HCT116 (cell line): Measurements from ENCODE around the gene DBN1. TPM values are rescaled to one million over a fixed set of nuclear protein-coding genes. Genes with fewer than 3 reads are reported as not detected.

ENCODE experiments used
- ATAC-seq: fragments of 200-7000 bp; cut with Tn5 transposase; 2 replicates; pipeline ENCODE4 v1.9.1; 2020; ENCODE audit warnings: mild to moderate bottlenecking, moderate library complexity
- BruUV-seq: library from RNA; stranded (reverse); fragments of 400-500 nt; replicated peaks from 2 replicates; lab custom pipeline; 2021; lab: Mats Ljungman, UMichigan
- CTCF ChIA-PET: fragments of 300-600 bp; sonication (Branson Sonifier 250); formaldehyde crosslinking; loops from one replicate; lab custom pipeline; 2021; ENCODE audit warnings: antibody characterized with exemption; lab: Charles Lee
- POLR2A ChIA-PET: fragments of 300-600, 350-600 bp; sonication (Branson Sonifier 250); formaldehyde crosslinking; loops from one replicate; lab custom pipeline; 2021; ENCODE audit warnings: antibody characterized with exemption; lab: Charles Lee
- RAD21 ChIA-PET, 2 experiments: fragments of 300-600 bp; sonication (Branson Sonifier 250); formaldehyde crosslinking; loops; one replicate each; lab custom pipeline; 2023; ENCODE audit warnings: low total read pairs in 2 of 2; ENCODE audit not compliant: uncharacterized antibody in 2 of 2, unreplicated experiment in 2 of 2, low non-redundant PET in 1 of 2; lab: Charles Lee
- DNase-seq: peaks from one replicate; pipeline ENCODE4 v3.0.0-alpha.2; 2010; ENCODE audit warnings: low read depth, low spot score
- H2AFZ ChIP-seq: fragments of 200-600 bp; shearing (Covaris generic), sonication (generic); 2 replicates; pipeline ENCODE4 v1.6.1; 2017; ENCODE audit warnings: low read depth, mixed run types, mixed read lengths, antibody characterized with exemption, low read length; ENCODE audit not compliant: poor library complexity, severe bottlenecking
- H3K27ac ChIP-seq: 2 replicates; pipeline ENCODE4 v1.5.1; 2012; ENCODE audit warnings: low read depth, low read length
- H3K27me3 ChIP-seq: fragments of 200-600 bp; sonication (generic); 2 replicates; pipeline ENCODE4 v1.6.1; 2016; ENCODE audit warnings: mixed run types, low read length, mixed read lengths; ENCODE audit not compliant: insufficient read depth
- H3K36me3 ChIP-seq, 2 experiments: fragments of 200-500 bp in 1 of 2; fragments of 200-600 bp in 1 of 2; sonication (Bioruptor generic) in 1 of 2; sonication (generic) in 1 of 2; 2 replicates each; pipeline versions ENCODE4 v1.5.1 to v1.6.1; 2014 to 2016; ENCODE audit warnings: low read length in 2 of 2, inconsistent platforms in 1 of 2, mixed read lengths in 1 of 2, mixed run types in 1 of 2; ENCODE audit not compliant: insufficient read depth in 2 of 2, control insufficient read depth in 1 of 2
- H3K4me1 ChIP-seq, 2 experiments: fragments of 200-600 bp in 1 of 2; sonication (generic) in 1 of 2; 2 replicates each; pipeline versions ENCODE4 v1.5.1 to v1.6.1; 2012 to 2017; ENCODE audit warnings: low read length in 2 of 2, inconsistent platforms in 1 of 2, mild to moderate bottlenecking in 1 of 2, mixed read lengths in 1 of 2, mixed run types in 1 of 2, moderate library complexity in 1 of 2; ENCODE audit not compliant: insufficient read depth in 2 of 2, control insufficient read depth in 1 of 2
- H3K4me2 ChIP-seq: fragments of 200-600 bp; sonication (generic); 2 replicates; pipeline ENCODE4 v1.6.1; 2017; ENCODE audit warnings: mixed run types, low read length, mixed read lengths
- H3K4me3 ChIP-seq, 2 experiments: fragments of 200-600 bp in 1 of 2; sonication (generic) in 1 of 2; replicated peaks in 1 of 2; 2 replicates each; pipeline ENCODE4 v1.5.1; 2011 to 2016; ENCODE audit warnings: low read length in 2 of 2, control low read depth in 1 of 2, low read depth in 1 of 2, mild to moderate bottlenecking in 1 of 2, mixed read lengths in 1 of 2, mixed run types in 1 of 2
- H3K79me2 ChIP-seq: fragments of 200-600 bp; sonication (generic); 2 replicates; pipeline ENCODE4 v1.6.1; 2017; ENCODE audit warnings: mild to moderate bottlenecking, mixed run types, low read length, moderate library complexity, mixed read lengths; ENCODE audit not compliant: insufficient read depth
- H3K9ac ChIP-seq: fragments of 200-600 bp; sonication (generic); 2 replicates; pipeline ENCODE4 v1.6.1; 2016; ENCODE audit warnings: low read length, mixed read lengths
- H3K9me2 ChIP-seq: fragments of 200-600 bp; sonication (generic), shearing (Covaris generic); 2 replicates; pipeline ENCODE4 v1.6.1; 2017; ENCODE audit warnings: mixed run types, mild to moderate bottlenecking, moderate library complexity; ENCODE audit not compliant: insufficient read depth
- H3K9me3 ChIP-seq, 2 experiments: fragments of 200-500 bp in 1 of 2; fragments of 200-600 bp in 1 of 2; sonication (Bioruptor generic) in 1 of 2; sonication (generic) in 1 of 2; 2 replicates each; pipeline ENCODE4 v1.6.1; 2014 to 2017; ENCODE audit warnings: low read length in 2 of 2, mixed read lengths in 2 of 2, inconsistent platforms in 1 of 2, low read depth in 1 of 2, mild to moderate bottlenecking in 1 of 2, mixed run types in 1 of 2, moderate library complexity in 1 of 2; ENCODE audit not compliant: control insufficient read depth in 1 of 2, insufficient read depth in 1 of 2
- H4K20me1 ChIP-seq: fragments of 200-600 bp; sonication (generic), shearing (Covaris generic); 2 replicates; pipeline ENCODE4 v1.6.1; 2017; ENCODE audit warnings: mixed run types, mild to moderate bottlenecking, moderate library complexity; ENCODE audit not compliant: insufficient read depth
- EZH2 ChIP-seq: fragments of 200-600 bp; sonication (generic); IDR thresholded peaks from 2 replicates; pipeline ENCODE4 v1.6.1; 2017; ENCODE audit warnings: antibody characterized with exemption, mixed run types
- POLR2AphosphoS5 ChIP-seq: IDR thresholded peaks from 2 replicates; pipeline ENCODE4 v1.6.1; 2011; ENCODE audit warnings: mild to moderate bottlenecking, low read depth, low read length, moderate library complexity
- RAD21 ChIP-seq: IDR thresholded peaks from 2 replicates; pipeline ENCODE4 v1.6.1; 2012; ENCODE audit warnings: low read depth, mild to moderate bottlenecking
- SP1 ChIP-seq: IDR thresholded peaks from 2 replicates; pipeline ENCODE4 v1.6.1; 2012; ENCODE audit warnings: low read depth
- YY1 ChIP-seq: IDR thresholded peaks from 2 replicates; pipeline ENCODE4 v1.6.1; 2011; ENCODE audit warnings: low read length, low read depth, moderate library complexity, mild to moderate bottlenecking; ENCODE audit not compliant: insufficient replicate concordance; ENCODE audit errors: extremely low read depth
- ZNF274 ChIP-seq: fragments of 200-500 bp; sonication (Bioruptor generic); IDR thresholded peaks from 2 replicates; pipeline ENCODE4 v1.6.1; 2014; ENCODE audit warnings: mild to moderate bottlenecking, low read depth, low read length, inconsistent platforms
- intact Hi-C: fragments of 100-400 bp; cut with micrococcal nuclease; formaldehyde crosslinking; loops from 2 replicates; pipeline ENCODE4 v1.10.0; 2022
- total RNA-seq: library from RNA; stranded (reverse); gene quantifications from one replicate; pipeline ENCODE4 v1.2.1, GENCODE V29; 2021; ENCODE audit not compliant: unreplicated experiment
- TF ChIP-seq, protein P1 (sequence below): IDR thresholded peaks from 2 replicates; pipeline ENCODE4 v1.6.1; 2012
- TF ChIP-seq, protein P2 (sequence below): IDR thresholded peaks from 2 replicates; pipeline ENCODE4 v1.6.1; 2011; ENCODE audit warnings: mild to moderate bottlenecking, low read length, moderate library complexity; ENCODE audit not compliant: insufficient replicate concordance; ENCODE audit errors: extremely low read depth
- TF ChIP-seq, protein P3 (sequence below), 3 experiments: fragments of 200-600 bp in 1 of 3; sonication (generic) in 1 of 3; IDR thresholded peaks in 2 of 3; conservative IDR thresholded peaks in 1 of 3; 2 replicates each; pipeline ENCODE4 v1.5.1; 2012 to 2017; ENCODE audit warnings: low read depth in 2 of 3, low read length in 2 of 3, antibody characterized with exemption in 1 of 3, borderline replicate concordance in 1 of 3, control low read depth in 1 of 3, mild to moderate bottlenecking in 1 of 3, mixed read lengths in 1 of 3, mixed run types in 1 of 3, moderate library complexity in 1 of 3; ENCODE audit not compliant: insufficient read depth in 1 of 3
- TF ChIP-seq, protein P4 (sequence below): IDR thresholded peaks from 2 replicates; pipeline ENCODE4 v1.6.1; 2012

Gene DBN1
- total RNA-seq, 1 experiment from 2014 or later = 144 TPM

DNA sequence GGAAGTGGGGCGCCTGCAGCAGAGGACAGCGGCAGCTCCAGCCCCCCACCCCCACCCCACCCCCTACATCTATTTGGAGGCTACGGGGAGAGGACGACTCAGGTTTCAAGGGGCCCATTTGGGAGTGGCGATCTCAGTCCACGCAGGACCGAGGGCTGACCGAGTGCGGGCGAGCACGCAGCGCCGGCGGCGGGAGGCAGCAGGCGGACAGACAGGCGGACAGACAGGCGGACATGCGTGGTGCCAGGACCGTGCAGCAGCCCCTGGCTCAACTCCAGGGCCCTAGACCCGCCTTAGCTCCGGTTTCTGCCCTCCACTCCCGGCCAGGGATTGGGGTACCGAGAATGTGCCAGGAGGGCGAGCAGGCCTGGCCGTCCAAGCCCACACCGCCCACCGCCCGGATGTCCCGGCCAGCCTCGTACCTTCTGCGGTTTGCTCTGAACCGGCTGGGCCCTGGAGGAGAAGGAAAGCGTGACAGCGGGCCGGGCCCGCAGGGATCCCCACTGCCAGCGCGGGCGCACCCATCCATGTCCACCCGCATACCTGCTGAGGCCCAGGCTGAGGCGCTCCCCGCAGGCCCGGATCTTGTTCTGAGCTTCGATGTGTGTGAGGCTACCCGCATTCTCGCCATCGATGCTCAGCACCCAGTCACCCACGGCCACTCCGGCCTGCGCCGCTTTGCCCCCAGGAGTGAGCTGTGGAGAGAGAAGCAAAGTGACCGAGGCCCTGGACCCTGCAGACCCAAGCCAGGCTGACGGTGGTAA lies 18.7 kb upstream of the DBN1 start:
- no TSS peak for BruUV-seq
- DNase-seq (no peak), ATAC-seq (no peak)
- Histone ChIP-seq H3K4me2 (no peak overlapping the region), H3K27ac (peak overlapping the region; percentile 96; the same call in 1 of the 2 replicates), H3K79me2 (peaks cover 67% of the 10 kb centered on the region), H3K9me3 (no peaks in the 10 kb centered on the region), H3K4me1 (peaks cover 31 to 58% of the 10 kb centered on the region in 2 experiments), H3K4me3 (no peak overlapping the region), H3K9me2 (no peaks in the 10 kb centered on the region), H2AFZ (no peak overlapping the region), H3K27me3 (no peaks in the 10 kb centered on the region), H4K20me1 (peaks cover 11% of the 10 kb centered on the region; the same call in 1 of the 2 replicates), H3K36me3 (peaks cover 14 to 43% of the 10 kb centered on the region in 2 experiments; a peak in 3 of 4 replicates), H3K9ac (no peak overlapping the region)
- ChIA-PET POLR2A (interaction anchor here (6.4 kb wide), 1 partner anchor 13 kb away, joined by 54 read pairs; no protein-coding TSS in a partner anchor), RAD21 (no interaction called here), CTCF (interaction anchor here (0.6 to 1.3 kb wide), 3 partner anchors 9 to 184 kb away, joined by 3 read pairs; no protein-coding TSS in a partner anchor)
- TF ChIP-seq, protein P1, sequence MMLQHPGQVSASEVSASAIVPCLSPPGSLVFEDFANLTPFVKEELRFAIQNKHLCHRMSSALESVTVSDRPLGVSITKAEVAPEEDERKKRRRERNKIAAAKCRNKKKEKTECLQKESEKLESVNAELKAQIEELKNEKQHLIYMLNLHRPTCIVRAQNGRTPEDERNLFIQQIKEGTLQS = no peak
- 0 out of 2 replicates have a peak, but pooled peaks have one; percentile 5 for TF ChIP-seq POLR2AphosphoS5
- intact Hi-C loops = no loop called here

DNA sequence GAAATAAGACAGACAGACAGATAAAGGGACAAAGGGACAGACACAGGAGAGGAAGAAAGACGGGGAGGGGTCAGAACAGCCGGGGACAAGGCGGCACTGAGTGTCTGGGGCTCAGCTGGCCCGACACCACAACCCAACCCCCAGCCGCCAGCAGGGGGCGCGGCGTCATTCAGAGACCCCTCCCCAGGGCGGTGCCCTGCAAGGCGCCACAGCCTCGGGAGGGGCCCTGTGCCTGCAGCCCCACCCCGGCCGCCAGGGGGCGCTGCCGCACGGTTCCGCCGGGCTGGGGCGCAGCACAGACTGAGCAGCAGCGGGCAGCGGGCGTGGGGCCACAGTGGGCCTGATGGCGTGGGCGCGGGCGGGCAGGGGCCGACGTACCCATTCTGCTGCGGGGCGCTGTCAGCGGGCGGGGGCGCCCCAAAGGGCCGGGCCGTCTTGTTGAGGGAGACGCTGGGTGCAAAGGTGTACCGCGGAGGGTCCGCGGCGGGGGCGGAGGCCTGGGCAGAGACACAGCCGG lies 18.1 kb upstream of the DBN1 start:
- Histone ChIP-seq H3K79me2 (peaks cover 62% of the 10 kb centered on the region), H3K9me3 (no peaks in the 10 kb centered on the region), H3K4me1 (peaks cover 31 to 57% of the 10 kb centered on the region in 2 experiments), H3K27me3 (no peaks in the 10 kb centered on the region), H3K4me3 (no peak overlapping the region), H3K36me3 (peaks cover 16 to 46% of the 10 kb centered on the region in 2 experiments; a peak in 3 of 4 replicates), H3K4me2 (0 out of 2 replicates have a peak overlapping the region, but pooled peaks have one; percentile 12), H2AFZ (no peak overlapping the region), H3K27ac (peak overlapping the region; percentile 36; the same call in 1 of the 2 replicates), H3K9me2 (no peaks in the 10 kb centered on the region), H3K9ac (peak overlapping the region; percentile 20; the same call in 1 of the 2 replicates), H4K20me1 (peaks cover 11% of the 10 kb centered on the region; the same call in 1 of the 2 replicates)
- ChIA-PET POLR2A (interaction anchor here (6.4 kb wide), 1 partner anchor 13 kb away, joined by 54 read pairs; no protein-coding TSS in a partner anchor), CTCF (interaction anchor here (0.6 kb wide), 1 partner anchor 183 kb away, joined by 3 read pairs; no protein-coding TSS in a partner anchor), RAD21 (no interaction called here)
- BruUV-seq = no TSS peak
- ATAC-seq = peak; percentile 62
- DNase-seq = no peak
- intact Hi-C loops = no loop called here
- TF ChIP-seq, protein P2, sequence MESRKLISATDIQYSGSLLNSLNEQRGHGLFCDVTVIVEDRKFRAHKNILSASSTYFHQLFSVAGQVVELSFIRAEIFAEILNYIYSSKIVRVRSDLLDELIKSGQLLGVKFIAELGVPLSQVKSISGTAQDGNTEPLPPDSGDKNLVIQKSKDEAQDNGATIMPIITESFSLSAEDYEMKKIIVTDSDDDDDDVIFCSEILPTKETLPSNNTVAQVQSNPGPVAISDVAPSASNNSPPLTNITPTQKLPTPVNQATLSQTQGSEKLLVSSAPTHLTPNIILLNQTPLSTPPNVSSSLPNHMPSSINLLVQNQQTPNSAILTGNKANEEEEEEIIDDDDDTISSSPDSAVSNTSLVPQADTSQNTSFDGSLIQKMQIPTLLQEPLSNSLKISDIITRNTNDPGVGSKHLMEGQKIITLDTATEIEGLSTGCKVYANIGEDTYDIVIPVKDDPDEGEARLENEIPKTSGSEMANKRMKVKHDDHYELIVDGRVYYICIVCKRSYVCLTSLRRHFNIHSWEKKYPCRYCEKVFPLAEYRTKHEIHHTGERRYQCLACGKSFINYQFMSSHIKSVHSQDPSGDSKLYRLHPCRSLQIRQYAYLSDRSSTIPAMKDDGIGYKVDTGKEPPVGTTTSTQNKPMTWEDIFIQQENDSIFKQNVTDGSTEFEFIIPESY = peak; percentile 56
- TF ChIP-seq EZH2 = no peak
- TF ChIP-seq RAD21 = no peak
- TF ChIP-seq SP1 = no peak
- peak; percentile 34 for TF ChIP-seq YY1
- TF ChIP-seq, protein P3, sequence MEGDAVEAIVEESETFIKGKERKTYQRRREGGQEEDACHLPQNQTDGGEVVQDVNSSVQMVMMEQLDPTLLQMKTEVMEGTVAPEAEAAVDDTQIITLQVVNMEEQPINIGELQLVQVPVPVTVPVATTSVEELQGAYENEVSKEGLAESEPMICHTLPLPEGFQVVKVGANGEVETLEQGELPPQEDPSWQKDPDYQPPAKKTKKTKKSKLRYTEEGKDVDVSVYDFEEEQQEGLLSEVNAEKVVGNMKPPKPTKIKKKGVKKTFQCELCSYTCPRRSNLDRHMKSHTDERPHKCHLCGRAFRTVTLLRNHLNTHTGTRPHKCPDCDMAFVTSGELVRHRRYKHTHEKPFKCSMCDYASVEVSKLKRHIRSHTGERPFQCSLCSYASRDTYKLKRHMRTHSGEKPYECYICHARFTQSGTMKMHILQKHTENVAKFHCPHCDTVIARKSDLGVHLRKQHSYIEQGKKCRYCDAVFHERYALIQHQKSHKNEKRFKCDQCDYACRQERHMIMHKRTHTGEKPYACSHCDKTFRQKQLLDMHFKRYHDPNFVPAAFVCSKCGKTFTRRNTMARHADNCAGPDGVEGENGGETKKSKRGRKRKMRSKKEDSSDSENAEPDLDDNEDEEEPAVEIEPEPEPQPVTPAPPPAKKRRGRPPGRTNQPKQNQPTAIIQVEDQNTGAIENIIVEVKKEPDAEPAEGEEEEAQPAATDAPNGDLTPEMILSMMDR (IDR thresholded peaks at IDR 0.05 in 2 of 3, conservative IDR thresholded peaks at IDR 0.05 in 1 of 3; ENCODE audit: borderline replicate concordance in 1 of 3, insufficient read depth in 1 of 3, low read depth in 2 of 3, low read length in 2 of 3) = peak in 2 of 3 experiments; percentile 92 to 98; a peak in 4 of 6 replicates
- TF ChIP-seq POLR2AphosphoS5 = peak; percentile 43; the same call in 1 of the 2 replicates
- TF ChIP-seq, protein P1 = no peak
- no peak for TF ChIP-seq ZNF274
- TF ChIP-seq, protein P4, sequence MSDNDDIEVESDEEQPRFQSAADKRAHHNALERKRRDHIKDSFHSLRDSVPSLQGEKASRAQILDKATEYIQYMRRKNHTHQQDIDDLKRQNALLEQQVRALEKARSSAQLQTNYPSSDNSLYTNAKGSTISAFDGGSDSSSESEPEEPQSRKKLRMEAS = no peak
